Endometrial microvascular endothelial cells (primary cell): ENCODE measurements around the gene OVOL3. TPM values are rescaled to one million over a fixed set of nuclear protein-coding genes. Genes with fewer than 3 reads are reported as not detected.

Source experiments
- in situ Hi-C: cut with HindIII; loops from 2 replicates; pipeline ENCODE4 v1.10.0; 2017; ENCODE audit warnings: low sequenced_read_pairs, low pct_unique_long_range_greater_than_20kb; ENCODE audit errors: inconsistent ontology term
- total RNA-seq: library from RNA; depleted of rRNA; stranded (reverse); fragments of >200 nt; gene quantifications from one replicate; pipeline ENCODE4 v1.2.3, GENCODE V29; 2015; ENCODE audit errors: inconsistent ontology term

Gene OVOL3
- total RNA-seq, 1 donor from 2014 or later = not detected

- in situ Hi-C loops = no loop called here
Observed at GRCh38 chr19:36097036-36097435, 13.9 kb upstream of the OVOL3 start.

DNA sequence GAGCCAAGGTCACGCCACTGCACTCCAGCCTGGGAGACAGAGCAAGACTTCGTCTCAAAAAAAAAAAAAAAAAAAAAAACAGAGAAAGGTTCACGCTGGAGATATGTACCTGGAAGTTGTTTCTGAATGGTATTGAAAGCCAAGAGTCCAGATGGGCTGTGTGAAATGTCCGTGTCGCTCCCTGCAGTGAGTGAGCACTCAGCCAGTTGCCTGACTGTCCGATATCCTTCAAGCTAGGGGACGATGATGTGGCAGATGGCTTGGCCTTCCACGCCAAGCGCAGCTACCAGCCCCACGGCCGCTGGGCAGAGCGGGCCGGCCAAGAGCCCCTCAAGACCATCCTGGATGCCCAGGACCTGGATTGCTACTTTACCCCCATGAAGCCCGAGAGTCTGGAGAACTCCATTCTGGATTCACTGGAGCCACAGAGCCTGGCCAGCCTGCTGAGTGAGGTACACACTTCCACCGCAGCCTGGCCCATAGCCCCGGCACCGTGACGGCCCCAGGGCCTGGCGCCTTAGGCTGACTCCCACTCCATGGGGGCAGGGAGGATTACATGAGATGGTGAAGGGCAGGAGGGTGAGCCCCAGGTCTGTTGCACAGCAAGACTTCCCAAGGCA, 11.7 kb upstream of the OVOL3 start:
- in situ Hi-C loops = no loop called here

DNA sequence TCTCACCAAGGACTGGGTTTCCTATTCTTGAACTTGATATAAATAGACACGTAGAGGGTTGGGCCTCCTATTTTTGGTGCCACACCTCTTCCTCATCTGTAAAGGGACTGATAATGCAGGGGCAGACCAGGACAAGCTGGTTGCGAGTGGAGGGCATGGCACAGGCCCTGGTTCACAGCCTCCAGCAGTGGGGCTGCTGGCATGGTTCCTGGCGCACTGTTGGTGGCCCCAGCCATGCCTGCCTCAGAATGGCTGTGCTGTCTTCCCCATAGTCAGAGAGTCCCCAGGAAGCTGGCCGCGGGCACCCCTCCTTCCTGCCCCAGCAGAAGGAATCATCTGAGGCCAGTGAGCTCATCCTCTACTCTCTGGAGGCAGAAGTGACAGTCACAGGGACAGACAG, 10.5 kb upstream of the OVOL3 start:
- in situ Hi-C loops = no loop called here

DNA sequence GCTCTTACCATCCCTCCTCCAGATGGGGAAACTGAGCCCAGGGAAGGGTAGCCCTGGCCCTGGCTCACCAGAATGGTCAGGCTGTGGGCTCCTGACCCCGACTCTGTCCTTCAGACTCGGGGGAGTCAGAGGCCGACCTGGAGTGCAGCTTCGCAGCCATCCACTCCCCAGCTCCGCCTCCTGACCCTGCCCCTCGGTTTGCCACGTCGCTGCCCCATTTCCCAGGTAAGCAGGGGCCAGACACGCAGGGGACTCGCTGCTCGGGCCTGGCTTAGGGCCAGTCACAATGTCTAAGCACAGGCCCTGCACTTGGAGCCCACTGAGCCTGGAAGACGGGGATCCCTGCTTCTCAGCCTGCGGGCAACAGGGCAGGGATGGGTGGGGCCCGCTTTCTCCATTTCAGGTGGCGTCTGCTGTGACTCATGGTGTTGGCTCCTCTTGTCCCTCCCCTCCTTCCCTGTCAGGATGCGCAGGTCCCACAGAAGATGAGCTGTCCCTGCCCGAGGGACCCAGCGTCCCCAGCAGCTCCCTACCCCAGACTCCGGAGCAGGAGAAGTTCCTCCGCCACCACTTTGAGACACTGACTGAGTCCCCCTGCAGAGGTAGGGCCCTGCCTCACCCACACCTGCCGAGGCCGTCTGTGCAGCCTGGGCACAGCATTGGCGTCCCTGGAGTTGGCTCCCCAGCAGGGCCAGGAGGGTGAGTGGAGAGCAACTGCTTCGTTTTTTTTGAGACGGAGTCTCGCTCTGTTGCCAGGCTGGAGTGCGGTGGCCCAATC, 9.2 kb upstream of the OVOL3 start:
- in situ Hi-C loops = no loop called here

- in situ Hi-C loops = no loop called here
Observed at GRCh38 chr19:36103040-36103626, 7.8 kb upstream of the OVOL3 start.

DNA sequence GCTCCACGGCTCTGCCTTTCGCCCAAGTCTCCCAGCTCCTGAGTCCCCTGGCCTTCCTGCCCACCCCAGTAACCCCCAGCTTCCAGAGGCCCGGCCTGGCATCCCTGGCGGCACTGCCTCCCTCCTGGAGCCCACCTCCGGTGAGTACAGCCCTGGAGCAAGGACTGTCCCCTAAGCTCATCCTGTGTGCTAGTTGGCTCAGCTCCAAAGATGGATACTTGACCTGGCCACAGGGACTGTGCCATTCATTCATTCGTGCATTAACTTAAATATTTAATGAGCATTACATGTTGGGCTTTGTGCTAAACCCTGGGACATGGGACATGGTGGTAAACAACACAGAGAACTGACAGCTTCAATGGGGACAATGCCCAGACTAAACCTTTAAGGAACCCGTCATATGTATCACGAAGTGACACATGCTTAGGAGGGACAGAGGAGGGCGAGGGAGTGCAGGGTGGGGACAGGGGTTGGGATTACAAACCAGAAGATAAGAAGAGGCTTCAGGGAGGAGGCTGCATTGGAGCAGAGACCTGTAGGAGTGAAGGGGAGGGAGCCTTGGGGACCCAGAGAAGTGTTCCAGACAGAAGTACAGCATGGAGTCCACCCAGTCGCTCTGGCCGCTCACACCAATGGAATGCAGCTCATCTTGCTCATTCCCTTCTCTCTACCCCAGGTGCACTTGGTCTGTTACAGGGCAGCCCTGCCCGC, 6.9 kb upstream of the OVOL3 start:
- in situ Hi-C loops = no loop called here

DNA sequence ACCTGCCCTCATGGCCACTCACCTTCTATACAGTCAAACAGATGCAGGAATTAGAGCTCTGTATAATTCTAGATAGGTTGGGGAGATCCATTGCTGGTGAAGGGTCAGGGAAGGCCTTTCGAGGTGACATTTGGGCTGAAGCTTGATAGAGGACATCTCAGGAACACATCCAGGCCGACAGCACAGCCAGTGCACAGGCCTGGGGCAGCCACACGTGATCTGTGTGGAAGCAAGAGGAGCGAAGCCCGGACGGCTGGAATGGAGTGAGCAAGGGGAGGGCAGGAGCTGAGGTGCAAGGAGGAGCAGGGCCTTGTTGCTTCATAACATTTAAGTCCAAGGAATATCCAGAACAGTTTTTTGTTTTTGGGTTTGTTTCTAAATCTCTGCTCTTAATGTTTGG, 4.5 kb upstream of the OVOL3 start:
- in situ Hi-C loops = no loop called here

DNA sequence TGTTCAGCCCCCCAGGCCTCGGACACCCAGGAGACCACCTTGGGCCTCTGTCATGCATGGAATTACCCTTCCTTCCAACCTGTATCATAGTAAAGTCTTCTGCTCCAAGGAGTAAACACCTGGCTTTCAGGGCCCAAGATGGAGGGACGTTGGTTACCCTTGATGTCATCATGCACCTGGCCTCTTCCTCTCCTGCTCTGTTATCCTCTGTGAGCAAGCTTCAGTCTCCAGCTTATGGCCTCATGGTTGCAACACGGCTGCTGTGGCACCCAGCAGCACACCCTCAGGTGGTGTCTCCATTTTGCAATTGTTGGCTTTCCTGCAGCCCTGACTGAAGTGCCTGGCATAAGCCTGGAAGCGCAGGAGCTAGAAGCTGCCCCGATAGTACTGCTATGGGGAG, 4.0 kb upstream of the OVOL3 start:
- in situ Hi-C loops = no loop called here

- in situ Hi-C loops = no loop called here
Observed at GRCh38 chr19:36108684-36109083, 2.3 kb upstream of the OVOL3 start.

DNA sequence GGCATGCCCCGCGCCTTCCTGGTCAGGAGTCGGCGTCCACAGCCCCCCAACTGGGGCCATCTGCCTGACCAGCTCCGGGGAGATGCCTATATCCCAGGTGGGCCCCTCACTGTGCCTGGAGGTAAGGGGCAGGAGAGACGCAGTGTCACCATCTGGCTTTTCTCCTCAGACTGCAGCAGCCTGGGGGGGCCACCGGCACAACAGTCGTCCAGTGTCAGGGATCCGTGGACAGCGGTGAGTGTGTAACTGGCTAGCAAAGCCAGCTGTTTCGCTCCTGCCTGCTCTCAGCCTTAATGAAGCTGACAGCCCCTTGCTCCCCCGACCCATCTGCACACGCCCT, 227 bp downstream of the OVOL3 start:
- in situ Hi-C loops = no loop called here

DNA sequence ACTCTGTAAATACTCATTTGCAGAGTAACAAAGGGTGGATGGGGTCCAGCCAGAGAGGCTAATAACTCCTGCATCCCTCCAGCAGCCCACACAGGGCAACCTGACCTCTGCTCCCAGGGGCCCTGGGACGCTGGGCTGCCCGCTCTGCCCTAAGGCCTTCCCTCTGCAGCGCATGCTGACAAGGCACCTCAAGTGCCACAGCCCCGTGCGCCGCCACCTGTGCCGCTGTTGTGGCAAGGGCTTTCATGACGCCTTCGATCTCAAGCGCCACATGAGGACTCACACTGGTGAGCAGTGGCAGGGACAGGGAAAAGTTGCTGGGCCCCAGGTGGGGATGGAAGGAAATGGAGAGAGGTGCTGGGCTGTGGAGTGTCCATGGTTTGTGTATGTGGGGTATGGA, 1.7 kb downstream of the OVOL3 start:
- in situ Hi-C loops = no loop called here

- in situ Hi-C loops = no loop called here
Observed at GRCh38 chr19:36113425-36113824, 2.5 kb downstream of the OVOL3 start.

- in situ Hi-C loops = no loop called here
Observed at GRCh38 chr19:36113894-36114720, 3.2 kb downstream of the OVOL3 start.

GRCh38 chr19:36114721-36115452, 3.9 kb downstream of the OVOL3 start, which contains the start of gene POLR2I:
TSS of gene POLR2I (minus strand) at chr19:36114875. CDS start at chr19:36114856, 19 bp downstream.
- in situ Hi-C loops = no loop called here

DNA sequence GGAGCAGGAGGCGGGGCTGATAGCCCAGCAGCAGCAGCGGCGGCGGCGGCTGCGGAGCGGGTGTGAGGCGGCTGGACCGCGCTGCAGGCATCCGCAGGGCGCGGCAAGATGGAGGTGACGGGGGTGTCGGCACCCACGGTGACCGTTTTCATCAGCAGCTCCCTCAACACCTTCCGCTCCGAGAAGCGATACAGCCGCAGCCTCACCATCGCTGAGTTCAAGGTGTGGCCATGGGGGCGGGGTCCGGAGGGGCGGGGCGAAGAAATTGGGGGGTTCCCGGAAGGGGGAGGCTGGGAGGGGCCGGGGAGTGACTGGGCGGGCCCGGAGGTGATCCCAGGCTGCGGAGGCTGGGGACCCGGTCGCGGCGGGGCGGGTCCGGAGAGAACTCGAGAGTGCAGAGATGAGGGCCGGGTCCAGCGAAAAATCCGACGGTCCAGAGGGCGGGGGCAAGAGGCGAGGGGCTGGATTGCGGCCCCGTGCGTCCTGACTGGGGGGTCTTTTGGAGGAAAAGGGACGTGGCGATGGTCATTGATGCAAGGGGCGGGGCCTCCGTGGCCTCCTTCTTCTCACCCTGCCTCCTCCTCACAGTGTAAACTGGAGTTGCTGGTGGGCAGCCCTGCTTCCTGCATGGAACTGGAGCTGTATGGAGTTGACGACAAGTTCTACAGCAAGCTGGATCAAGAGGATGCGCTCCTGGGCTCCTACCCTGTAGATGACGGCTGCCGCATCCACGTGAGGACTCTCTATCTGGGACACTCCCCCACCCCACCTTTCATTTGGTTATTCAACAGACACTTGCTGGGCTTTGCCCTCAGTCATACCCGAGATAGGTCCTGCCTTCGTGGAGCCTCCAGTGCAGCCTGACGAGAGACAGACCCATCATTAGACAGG, 4.8 kb downstream of the OVOL3 start, which contains the start of gene TBCB:
Gene TBCB, plus strand, starts transcription at position 16 of the 891 bp plus-strand sequence. Its CDS starts 93 bp downstream, at position 109.
- in situ Hi-C loops = no loop called here

GRCh38 chr19:36116344-36116637, 5.3 kb downstream of the OVOL3 start:
- in situ Hi-C loops = no loop called here
